Measurements from ENCODE around the gene R3HDML.
"Not testable (repeated sequence)": the region's sequence is repeated elsewhere in the genome, so short reads cannot be mapped to it uniquely, and the experiment has no call there.

R3HDML gene

DNA sequence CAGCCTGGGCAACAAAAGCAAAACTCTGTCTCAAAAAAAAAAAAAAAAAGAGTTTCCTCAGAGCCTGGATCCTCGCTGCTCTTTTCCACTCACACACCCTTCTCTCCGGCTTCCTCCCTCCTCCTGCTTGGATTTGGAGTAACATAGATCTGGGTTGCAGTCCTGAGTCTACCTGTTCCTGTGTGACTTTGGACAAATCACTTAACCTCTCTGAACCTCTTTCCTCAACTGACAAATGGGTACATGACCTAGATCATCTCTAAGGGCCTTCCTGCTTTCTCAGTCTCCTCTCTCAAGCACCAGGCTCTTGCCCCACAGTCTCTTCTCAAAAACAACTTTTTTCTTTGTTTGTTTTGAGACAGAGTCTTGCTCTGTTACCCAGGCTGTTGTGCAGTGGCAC, 5.6 kb upstream of the R3HDML start:
- no peak for DNase-seq

DNA sequence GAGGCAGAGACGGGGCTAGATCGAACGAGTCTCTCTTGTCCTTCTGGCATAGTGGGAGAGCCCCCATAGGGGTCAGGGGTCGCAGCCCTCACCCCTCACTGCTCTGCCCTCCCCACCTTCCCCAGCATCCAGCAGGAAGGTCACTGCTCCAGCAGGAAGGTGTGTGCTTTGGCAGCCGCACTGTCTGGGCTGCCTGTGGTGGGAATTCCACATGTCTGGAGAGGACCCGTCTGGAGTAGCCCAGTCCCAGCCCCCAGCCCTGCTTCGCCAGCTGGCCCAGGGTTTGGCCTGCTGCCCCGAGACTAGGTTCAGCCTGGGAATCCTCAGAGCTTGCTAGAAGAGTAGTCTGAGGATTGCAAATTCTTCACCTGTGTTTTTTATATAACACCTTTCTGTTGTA, 2.5 kb upstream of the R3HDML start:
- no peak for DNase-seq

- DNase-seq: no peak
Observed at GRCh38 chr20:44334709-44335108, 2.1 kb upstream of the R3HDML start.

DNA sequence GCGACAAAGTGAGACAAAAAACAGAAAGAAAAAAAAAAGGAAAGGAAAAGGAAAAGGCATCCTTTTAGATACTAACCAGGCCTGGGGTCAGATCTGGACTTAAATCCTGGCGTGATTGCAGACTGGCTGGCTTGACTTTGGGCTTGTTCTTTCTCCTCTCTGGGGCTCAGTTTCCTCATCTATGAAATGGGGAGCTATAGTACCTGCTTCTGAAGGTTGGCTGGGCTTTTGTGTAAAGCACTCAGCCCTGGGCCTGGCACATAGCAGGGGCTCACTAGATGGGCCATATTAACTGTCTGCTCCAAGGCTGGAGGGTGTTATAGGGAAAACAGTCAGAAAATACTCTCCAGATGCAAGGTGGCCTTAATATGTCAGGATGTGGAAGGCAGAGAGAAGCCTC, 1.2 kb upstream of the R3HDML start:
- DNase-seq: no peak

DNA sequence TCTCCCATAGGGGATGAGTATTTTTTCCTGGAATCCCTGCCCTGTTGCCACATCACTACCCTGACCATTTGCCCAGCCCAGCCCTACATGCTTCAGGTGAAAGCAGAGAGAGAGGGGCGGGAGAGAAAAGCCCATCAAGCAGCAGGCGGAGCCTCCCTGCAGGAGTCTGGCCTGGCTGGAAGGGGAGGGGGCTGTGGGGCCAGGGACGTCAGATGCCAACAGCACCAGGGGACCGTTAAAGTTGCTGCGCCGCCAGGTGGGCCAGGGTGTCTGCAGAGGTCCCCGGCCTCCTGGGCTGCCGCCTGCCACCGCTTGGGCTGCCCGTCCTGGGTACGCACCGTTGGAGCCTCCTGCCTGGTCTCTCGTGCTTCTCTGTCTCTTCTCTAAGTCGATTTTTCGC, 757 bp upstream of the R3HDML start:
- no peak for DNase-seq

GRCh38 chr20:44342248-44342647, 5.4 kb downstream of the R3HDML start:
- DNase-seq: no peak

DNA sequence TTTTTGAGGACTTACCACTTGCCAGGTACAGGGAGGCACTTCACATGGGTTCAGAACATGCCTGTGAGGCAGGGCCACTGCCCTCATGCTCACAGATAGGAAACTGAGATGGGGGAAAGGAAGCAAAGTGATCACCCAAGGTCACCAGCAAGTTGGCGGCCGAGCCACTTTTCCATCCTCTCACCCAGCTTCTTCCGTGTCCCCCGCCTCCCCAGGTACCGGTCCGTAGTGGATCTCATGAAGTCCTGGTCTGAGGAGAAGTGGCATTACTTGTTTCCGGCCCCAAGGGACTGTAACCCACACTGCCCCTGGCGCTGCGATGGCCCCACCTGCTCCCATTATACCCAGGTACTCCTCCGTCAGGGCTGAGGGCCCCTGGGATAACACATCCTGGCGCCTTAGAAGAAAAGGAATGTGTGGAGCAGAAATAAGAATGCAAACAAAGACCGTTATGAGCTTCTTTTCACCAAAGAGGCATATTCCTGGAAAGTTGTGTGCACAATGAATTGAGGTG, 6.4 kb downstream of the R3HDML start:
- DNase-seq: no peak

DNA sequence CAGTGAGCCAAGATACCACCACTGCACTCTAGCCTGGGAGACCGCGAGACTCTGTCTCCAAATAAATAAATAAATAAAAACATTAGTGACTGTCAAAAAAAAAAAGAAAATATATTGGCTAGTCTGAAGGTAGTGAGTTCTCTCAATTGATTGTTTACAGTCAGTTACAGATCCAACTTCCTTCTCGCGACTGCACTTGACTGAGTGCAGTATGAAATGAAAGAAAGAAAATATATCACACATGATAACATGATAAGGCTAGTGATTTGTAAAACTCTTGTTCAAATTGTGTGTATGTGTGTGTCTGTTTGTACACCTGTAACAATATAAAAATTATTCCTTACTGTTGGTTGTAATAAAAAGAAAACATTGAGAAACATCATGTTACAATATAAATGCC, 7.9 kb downstream of the R3HDML start:
- no peak for DNase-seq

GRCh38 chr20:44345147-44345546, 8.3 kb downstream of the R3HDML start:
- no peak for DNase-seq

DNA sequence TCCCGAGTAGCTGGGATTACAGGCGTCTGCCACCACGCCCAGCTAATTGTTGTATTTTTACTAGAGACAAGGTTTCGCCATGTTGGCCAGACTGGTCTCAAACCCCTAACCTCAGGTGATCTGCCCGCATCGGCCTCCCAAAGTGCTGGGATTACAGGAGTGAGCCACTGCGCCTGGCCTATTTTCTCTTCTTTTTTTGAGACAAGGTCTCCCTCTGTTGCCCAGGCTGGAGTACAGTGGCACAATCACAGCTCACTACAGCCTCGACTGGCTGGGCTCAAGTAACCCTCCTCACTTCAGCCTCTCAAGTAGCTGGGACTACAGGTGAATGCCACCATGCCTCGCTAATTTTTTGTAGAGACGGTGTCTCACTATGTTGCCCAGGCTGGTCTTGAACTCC, 9.1 kb downstream of the R3HDML start:
- DNase-seq: not testable (repeated sequence)

GRCh38 chr20:44348168-44348659, 11.4 kb downstream of the R3HDML start:
- no peak for DNase-seq

- DNase-seq: no peak
Observed at GRCh38 chr20:44349349-44349748, 12.5 kb downstream of the R3HDML start.

GRCh38 chr20:44350567-44350966, 13.7 kb downstream of the R3HDML start:
- DNase-seq: no peak

DNA sequence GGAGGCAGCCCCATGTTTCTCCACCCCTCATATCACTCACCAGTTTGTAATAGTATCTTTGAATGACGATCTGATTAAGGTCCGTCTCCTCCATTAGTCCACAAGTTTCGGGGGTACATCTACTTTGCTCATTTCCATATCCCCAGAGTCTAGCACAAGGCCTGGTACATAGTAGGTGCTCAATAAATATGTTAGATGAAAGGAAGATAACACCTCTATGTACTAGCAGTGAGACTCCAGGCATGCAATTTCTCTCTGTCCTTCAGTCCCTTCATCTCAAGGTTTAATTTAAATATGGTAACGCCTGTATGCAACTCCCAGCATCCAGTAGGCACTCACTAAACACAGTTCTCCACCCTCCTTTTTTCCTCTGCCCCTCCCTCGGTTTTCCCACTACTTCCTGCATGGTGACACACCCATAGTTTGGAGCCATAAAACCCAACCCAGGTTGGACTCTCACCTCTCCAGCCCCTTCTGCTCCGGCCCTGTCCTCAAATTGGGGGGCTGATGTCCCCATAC, 18.2 kb downstream of the R3HDML start:
- no peak for DNase-seq

GRCh38 chr20:44355498-44356352, 18.9 kb downstream of the R3HDML start, which contains the start of gene HNF4A:
Gene HNF4A (plus strand): TSS chr20:44355699. CDS start chr20:44355805, 106 bp downstream.
- no peak for DNase-seq

GRCh38 chr20:44356353-44356723, 19.5 kb downstream of the R3HDML start:
- DNase-seq: no peak

DNA sequence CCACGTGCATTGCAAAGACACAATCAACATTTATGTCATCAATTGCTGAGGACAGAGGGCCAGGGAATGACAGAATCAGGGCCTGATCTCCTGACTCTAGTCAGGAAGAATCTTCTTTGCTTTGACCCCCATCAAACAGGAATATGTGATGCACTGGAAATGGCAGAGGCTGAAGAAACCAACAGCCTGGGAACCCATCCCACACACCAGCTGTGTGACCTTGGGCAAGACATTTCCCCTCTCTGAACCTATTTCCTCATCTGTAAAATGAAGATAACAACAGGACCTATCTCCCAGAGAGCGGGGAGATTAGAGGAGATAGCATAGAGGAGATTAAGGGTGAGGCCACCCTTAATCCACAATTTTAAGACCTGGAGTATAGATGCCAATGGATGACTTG, 20.2 kb downstream of the R3HDML start:
- DNase-seq: no peak

DNA sequence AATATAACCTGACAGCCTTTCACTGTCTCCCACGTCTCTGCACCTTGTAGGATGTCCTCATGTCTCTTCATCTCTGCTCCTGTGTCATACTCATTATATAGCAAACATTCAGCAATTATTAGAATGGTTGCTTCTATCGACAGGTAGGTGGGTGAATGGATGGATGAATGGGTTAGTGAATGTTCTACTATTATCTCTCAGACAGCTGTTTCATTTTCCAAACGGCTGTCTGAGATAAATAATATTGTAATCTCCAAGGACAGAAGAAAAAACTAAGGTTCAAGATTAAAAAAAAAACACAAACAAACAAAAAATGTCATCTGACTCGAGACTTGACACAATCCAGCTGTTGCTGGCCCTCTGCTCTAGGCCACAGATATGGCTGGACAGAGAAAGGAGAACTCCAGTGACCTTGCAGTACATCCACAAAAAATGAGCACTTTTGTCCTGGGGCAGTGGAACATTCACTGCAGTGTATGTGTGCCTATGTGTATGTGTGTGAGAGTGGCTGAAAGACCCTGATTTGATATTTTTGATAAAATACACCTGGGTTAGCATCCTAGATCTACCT, 20.8 kb downstream of the R3HDML start:
- DNase-seq: no peak

DNA sequence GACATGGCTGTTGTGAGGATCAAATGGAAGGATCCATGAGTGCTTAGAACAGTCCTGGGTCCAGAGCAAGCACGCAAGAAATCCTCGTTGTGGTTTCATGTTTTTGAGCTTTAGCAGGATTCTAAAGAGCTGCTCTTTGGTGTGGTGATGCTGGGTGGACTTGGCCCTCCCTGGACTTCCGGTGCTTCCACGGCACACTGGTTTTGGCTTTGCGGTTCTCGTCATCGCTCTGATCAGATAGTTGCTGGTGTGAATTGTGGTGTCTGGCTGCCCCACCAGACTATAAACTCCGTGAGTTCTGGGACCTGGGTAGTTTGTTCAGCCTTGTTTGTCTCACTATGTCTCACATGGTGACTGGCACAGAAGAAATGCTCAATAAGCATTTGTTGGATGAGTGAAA, 21.9 kb downstream of the R3HDML start:
- no peak for DNase-seq

- no peak for DNase-seq
Observed at GRCh38 chr20:44360221-44360620, 23.4 kb downstream of the R3HDML start.

- DNase-seq: no peak
Observed at GRCh38 chr20:44361021-44361420, 24.2 kb downstream of the R3HDML start.

GRCh38 chr20:44362466-44362940, 25.7 kb downstream of the R3HDML start:
- DNase-seq: no peak

- DNase-seq: no peak
Observed at GRCh38 chr20:44364068-44364467, 27.2 kb downstream of the R3HDML start.

GRCh38 chr20:44364780-44365179, 27.9 kb downstream of the R3HDML start:
- no peak for DNase-seq
